Uterus (tissue), 4 donors: ENCODE data around the gene EYA4. TPM values are rescaled to one million over a fixed set of nuclear protein-coding genes. Genes with fewer than 3 reads are reported as not detected.

ENCODE experiments used
- DNase-seq, 2 donors: peaks; one replicate each; pipeline ENCODE4 v3.0.0-alpha.2; 2019 to 2020
- H3K27ac ChIP-seq, 2 donors: fragments of 200-600 bp; sonication (generic); 1 replicate in 1 of 2; 2 replicates in 1 of 2; pipeline ENCODE4 v1.5.1; 2016 to 2018
- H3K27me3 ChIP-seq, 2 donors: fragments of 200-600 bp; sonication (generic); one replicate each; pipeline ENCODE4 v1.5.1; 2018 to 2019; ENCODE audit warnings: control low read depth in 1 of 2
- H3K36me3 ChIP-seq, 2 donors: fragments of 200-600 bp; sonication (generic); one replicate each; pipeline ENCODE4 v1.5.1; 2019; ENCODE audit warnings: control low read depth in 1 of 2
- H3K4me1 ChIP-seq, 2 donors: fragments of 200-600 bp; sonication (generic); one replicate each; pipeline ENCODE4 v1.5.1; 2018 to 2019; ENCODE audit warnings: control low read depth in 1 of 2
- H3K4me3 ChIP-seq, 2 donors: fragments of 200-600 bp; sonication (generic); 1 replicate in 1 of 2; 2 replicates in 1 of 2; pipeline ENCODE4 v1.5.1; 2018 to 2019; ENCODE audit warnings: mild to moderate bottlenecking in 1 of 2
- H3K9me3 ChIP-seq, 2 donors: fragments of 200-600 bp; sonication (generic); one replicate each; pipeline ENCODE4 v1.5.1; 2019; ENCODE audit warnings: control low read depth in 1 of 2
- CTCF ChIP-seq, 4 experiments: fragments of 200-600 bp in 2 of 4; fragments of 450-650 bp in 2 of 4; sonication (generic) in 2 of 4; IDR thresholded peaks; one replicate each; pipeline ENCODE4 v1.5.1; 2016 to 2019; ENCODE audit warnings: antibody characterized with exemption in 4 of 4, mild to moderate bottlenecking in 2 of 4, moderate library complexity in 1 of 4
- POLR2A ChIP-seq, 2 donors: fragments of 450-650 bp; IDR thresholded peaks; one replicate each; pipeline ENCODE4 v1.6.1; 2016; ENCODE audit warnings: antibody characterized with exemption in 2 of 2, mild to moderate bottlenecking in 1 of 2, moderate library complexity in 1 of 2
- intact Hi-C: fragments of 100-400 bp; cut with DNase I; formaldehyde crosslinking; loops from one replicate; pipeline ENCODE4 v1.15.1; 2023; ENCODE audit warnings: low total_unique reads
- total RNA-seq, 4 donors: library from RNA; depleted of rRNA in 3 of 4; stranded (reverse); fragments of >200 nt in 3 of 4; gene quantifications; one replicate each; pipeline versions ENCODE4 v1.1.0 to v1.2.4, GENCODE V29; 2014 to 2023
- donor health status: DM: yes; HTN: yes; CAD: no.

EYA4 gene
- total RNA-seq, 4 donors from 2014 or later: 2.0 to 8.8 (median 8.4) TPM; not detected in 1

GRCh38 chr6:133436652-133437051 is 195.5 kb downstream of the EYA4 start:
- DNase-seq: no peak
- H3K4me3 ChIP-seq: no peak overlapping the region
- no peaks in the 10 kb centered on the region for H3K27me3 ChIP-seq
- H3K4me1 ChIP-seq: no peaks in the 10 kb centered on the region
- no peak for TF ChIP-seq CTCF (IDR thresholded peaks at IDR 0.05)
- TF ChIP-seq POLR2A (IDR thresholded peaks at IDR 0.05): no peak
- no peaks in the 10 kb centered on the region for H3K9me3 ChIP-seq
- H3K36me3 ChIP-seq: no peaks in the 10 kb centered on the region
- intact Hi-C loops: no loop called here
- H3K27ac ChIP-seq: no peak overlapping the region

GRCh38 chr6:133441491-133441890 is 200.3 kb downstream of the EYA4 start:
- Histone ChIP-seq H3K27me3 (no peaks in the 10 kb centered on the region), H3K36me3 (no peaks in the 10 kb centered on the region), H3K27ac (no peak overlapping the region), H3K4me3 (no peak overlapping the region), H3K4me1 (no peaks in the 10 kb centered on the region), H3K9me3 (no peaks in the 10 kb centered on the region)
- TF ChIP-seq CTCF (IDR thresholded peaks at IDR 0.05) (no peak), POLR2A (IDR thresholded peaks at IDR 0.05) (no peak)
- intact Hi-C loops: no loop called here
- no peak for DNase-seq

- intact Hi-C loops: no loop called here
- DNase-seq: no peak
- Histone ChIP-seq H3K27ac (no peak overlapping the region), H3K9me3 (no peaks in the 10 kb centered on the region), H3K36me3 (no peaks in the 10 kb centered on the region), H3K4me3 (no peak overlapping the region), H3K27me3 (no peaks in the 10 kb centered on the region), H3K4me1 (no peaks in the 10 kb centered on the region)
- TF ChIP-seq POLR2A (IDR thresholded peaks at IDR 0.05) (no peak), CTCF (IDR thresholded peaks at IDR 0.05) (no peak)
These were observed 205.6 kb downstream of the EYA4 start for GRCh38 chr6:133446789-133447188.

GRCh38 chr6:133447924-133448323 is 206.8 kb downstream of the EYA4 start:
- intact Hi-C loops: no loop called here
- H3K27me3 ChIP-seq: no peaks in the 10 kb centered on the region
- TF ChIP-seq POLR2A (IDR thresholded peaks at IDR 0.05): no peak
- TF ChIP-seq CTCF (IDR thresholded peaks at IDR 0.05): no peak

GRCh38 chr6:133456439-133456838 is 215.3 kb downstream of the EYA4 start:
- Histone ChIP-seq H3K27me3 (no peaks in the 10 kb centered on the region), H3K4me1 (no peaks in the 10 kb centered on the region), H3K9me3 (no peaks in the 10 kb centered on the region), H3K36me3 (no peaks in the 10 kb centered on the region), H3K27ac (no peak overlapping the region), H3K4me3 (no peak overlapping the region)
- TF ChIP-seq CTCF (IDR thresholded peaks at IDR 0.05): no peak
- no peak for TF ChIP-seq POLR2A (IDR thresholded peaks at IDR 0.05)
- DNase-seq: no peak
- intact Hi-C loops: no loop called here

More at GRCh38 chr6:133447924-133448323, 206.8 kb downstream of the EYA4 start:
- Histone ChIP-seq H3K36me3 (no peaks in the 10 kb centered on the region), H3K9me3 (no peaks in the 10 kb centered on the region), H3K4me1 (no peaks in the 10 kb centered on the region), H3K4me3 (no peak overlapping the region), H3K27ac (no peak overlapping the region)
- DNase-seq: no peak
